PFSK-1 (cell line): ENCODE data around the gene CLPTM1L.

Source experiments
- FOXP2 ChIP-seq: optimal IDR thresholded peaks from 2 replicates; pipeline ENCODE3; 2011; ENCODE audit warnings: borderline replicate concordance, control low read depth, inconsistent platforms; ENCODE audit not compliant: insufficient read depth; ENCODE audit errors: extremely low read length, extremely low read depth
- POLR2AphosphoS5 ChIP-seq: IDR thresholded peaks from 2 replicates; pipeline ENCODE4 v1.6.1; 2012; ENCODE audit warnings: low read depth, mild to moderate bottlenecking, control low read depth, low read length, moderate library complexity
- SIN3A ChIP-seq: IDR thresholded peaks from 2 replicates; pipeline ENCODE4 v1.6.1; 2012; ENCODE audit warnings: mild to moderate bottlenecking, low read length, moderate library complexity, borderline replicate concordance; ENCODE audit not compliant: insufficient read depth
- TAF1 ChIP-seq: IDR thresholded peaks from 2 replicates; pipeline ENCODE4 v1.6.1; 2012; ENCODE audit warnings: low read length, control low read depth, borderline replicate concordance; ENCODE audit not compliant: insufficient read depth
- TF ChIP-seq, protein P1 (sequence below), 2 experiments: IDR thresholded peaks; 2 replicates each; pipeline versions ENCODE4 v1.6.1 to v1.8.0; 2011 to 2012; ENCODE audit warnings: low read depth in 2 of 2, low read length in 2 of 2, control low read depth in 1 of 2, inconsistent platforms in 1 of 2, mild to moderate bottlenecking in 1 of 2, moderate library complexity in 1 of 2; ENCODE audit not compliant: insufficient read depth in 1 of 2

CLPTM1L gene

GRCh38 chr5:1281038-1281882 lies 63.6 kb downstream of the CLPTM1L start:
- TF ChIP-seq TAF1 (no peak), FOXP2 (no peak), SIN3A (no peak), POLR2AphosphoS5 (no peak)
- TF ChIP-seq, protein P1, sequence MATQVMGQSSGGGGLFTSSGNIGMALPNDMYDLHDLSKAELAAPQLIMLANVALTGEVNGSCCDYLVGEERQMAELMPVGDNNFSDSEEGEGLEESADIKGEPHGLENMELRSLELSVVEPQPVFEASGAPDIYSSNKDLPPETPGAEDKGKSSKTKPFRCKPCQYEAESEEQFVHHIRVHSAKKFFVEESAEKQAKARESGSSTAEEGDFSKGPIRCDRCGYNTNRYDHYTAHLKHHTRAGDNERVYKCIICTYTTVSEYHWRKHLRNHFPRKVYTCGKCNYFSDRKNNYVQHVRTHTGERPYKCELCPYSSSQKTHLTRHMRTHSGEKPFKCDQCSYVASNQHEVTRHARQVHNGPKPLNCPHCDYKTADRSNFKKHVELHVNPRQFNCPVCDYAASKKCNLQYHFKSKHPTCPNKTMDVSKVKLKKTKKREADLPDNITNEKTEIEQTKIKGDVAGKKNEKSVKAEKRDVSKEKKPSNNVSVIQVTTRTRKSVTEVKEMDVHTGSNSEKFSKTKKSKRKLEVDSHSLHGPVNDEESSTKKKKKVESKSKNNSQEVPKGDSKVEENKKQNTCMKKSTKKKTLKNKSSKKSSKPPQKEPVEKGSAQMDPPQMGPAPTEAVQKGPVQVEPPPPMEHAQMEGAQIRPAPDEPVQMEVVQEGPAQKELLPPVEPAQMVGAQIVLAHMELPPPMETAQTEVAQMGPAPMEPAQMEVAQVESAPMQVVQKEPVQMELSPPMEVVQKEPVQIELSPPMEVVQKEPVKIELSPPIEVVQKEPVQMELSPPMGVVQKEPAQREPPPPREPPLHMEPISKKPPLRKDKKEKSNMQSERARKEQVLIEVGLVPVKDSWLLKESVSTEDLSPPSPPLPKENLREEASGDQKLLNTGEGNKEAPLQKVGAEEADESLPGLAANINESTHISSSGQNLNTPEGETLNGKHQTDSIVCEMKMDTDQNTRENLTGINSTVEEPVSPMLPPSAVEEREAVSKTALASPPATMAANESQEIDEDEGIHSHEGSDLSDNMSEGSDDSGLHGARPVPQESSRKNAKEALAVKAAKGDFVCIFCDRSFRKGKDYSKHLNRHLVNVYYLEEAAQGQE (IDR thresholded peaks at IDR 0.05; ENCODE audit: insufficient read depth in 1 of 2, low read depth in 2 of 2, low read length in 2 of 2): no peak

- TF ChIP-seq TAF1 (no peak), POLR2AphosphoS5 (no peak), SIN3A (no peak), FOXP2 (no peak)
- TF ChIP-seq, protein P1 (IDR thresholded peaks at IDR 0.05; ENCODE audit: insufficient read depth in 1 of 2, low read depth in 2 of 2, low read length in 2 of 2): no peak
These were observed 64.5 kb downstream of the CLPTM1L start for GRCh38 chr5:1280177-1281037.

GRCh38 chr5:1279443-1280151 lies 65.3 kb downstream of the CLPTM1L start:
- no peak for TF ChIP-seq SIN3A
- TF ChIP-seq TAF1: no peak
- no peak for TF ChIP-seq POLR2AphosphoS5
- no peak for TF ChIP-seq FOXP2
- TF ChIP-seq, protein P1 (IDR thresholded peaks at IDR 0.05; ENCODE audit: insufficient read depth in 1 of 2, low read depth in 2 of 2, low read length in 2 of 2): no peak

DNA sequence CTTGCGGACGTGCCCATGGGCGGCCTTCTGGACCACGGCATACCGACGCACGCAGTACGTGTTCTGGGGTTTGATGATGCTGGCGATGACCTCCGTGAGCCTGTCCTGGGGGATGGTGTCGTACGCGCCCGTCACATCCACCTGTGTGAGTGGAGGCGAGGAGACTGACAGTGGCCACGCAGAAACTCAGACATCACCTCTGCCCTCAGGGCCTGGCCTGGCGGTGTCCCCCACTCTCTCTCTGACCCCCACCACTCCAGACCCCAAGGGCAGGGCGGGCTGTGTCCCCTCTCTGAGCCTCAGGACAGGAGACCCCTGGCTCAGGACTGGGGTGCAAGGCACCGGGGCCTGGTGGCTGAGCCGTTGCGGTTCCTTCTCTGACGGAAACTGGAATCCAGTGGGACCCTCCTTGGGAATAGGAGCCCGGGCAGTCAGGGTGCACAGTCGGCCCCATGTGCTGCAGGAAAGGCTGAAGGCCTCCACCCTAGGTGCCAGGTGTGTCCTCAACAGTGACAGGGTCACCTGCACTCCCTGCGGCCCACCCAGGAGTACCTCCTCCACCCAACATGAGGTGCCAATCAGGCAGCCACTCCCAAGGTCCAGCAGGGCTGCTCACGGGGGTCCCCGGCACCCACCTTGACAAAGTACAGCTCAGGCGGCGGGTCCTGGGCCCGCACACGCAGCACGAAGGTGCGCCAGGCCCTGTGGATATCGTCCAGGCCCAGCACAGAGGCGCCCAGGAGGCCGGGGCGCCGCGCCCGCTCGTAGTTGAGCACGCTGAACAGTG lies 66.0 kb downstream of the CLPTM1L start:
- no peak for TF ChIP-seq POLR2AphosphoS5
- no peak for TF ChIP-seq SIN3A
- no peak for TF ChIP-seq TAF1
- TF ChIP-seq FOXP2: no peak
- TF ChIP-seq, protein P1 (IDR thresholded peaks at IDR 0.05; ENCODE audit: insufficient read depth in 1 of 2, low read depth in 2 of 2, low read length in 2 of 2): no peak
